ENCODE results near the gene AK3.
A peak's percentile ranks its signal among the peaks of the same experiment; 100 is the strongest.

The AK3 gene

DNA sequence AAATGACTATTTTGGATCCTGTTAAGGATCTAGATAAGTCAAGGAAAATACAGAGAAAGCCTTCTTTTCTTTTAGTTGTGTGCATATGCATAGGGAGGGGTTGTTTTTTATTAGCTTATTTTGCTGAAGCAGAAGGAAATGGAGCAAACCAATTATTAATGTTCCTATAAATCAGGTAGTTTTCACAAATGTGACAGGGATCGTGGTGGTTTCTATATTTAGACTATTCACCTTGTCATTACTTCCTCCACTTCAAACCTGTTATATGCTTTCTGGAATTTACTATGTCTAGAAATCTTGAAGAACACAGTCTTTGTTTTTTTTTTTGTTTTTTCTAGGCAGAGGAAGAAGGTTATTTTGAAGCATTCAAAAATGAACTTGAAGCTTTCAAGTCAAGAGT, 39.5 kb downstream of the AK3 start:
- DNase-seq, result no peak

- no peak for DNase-seq
These were observed 40.1 kb downstream of the AK3 start for GRCh38 chr9:4700932-4701331.

DNA sequence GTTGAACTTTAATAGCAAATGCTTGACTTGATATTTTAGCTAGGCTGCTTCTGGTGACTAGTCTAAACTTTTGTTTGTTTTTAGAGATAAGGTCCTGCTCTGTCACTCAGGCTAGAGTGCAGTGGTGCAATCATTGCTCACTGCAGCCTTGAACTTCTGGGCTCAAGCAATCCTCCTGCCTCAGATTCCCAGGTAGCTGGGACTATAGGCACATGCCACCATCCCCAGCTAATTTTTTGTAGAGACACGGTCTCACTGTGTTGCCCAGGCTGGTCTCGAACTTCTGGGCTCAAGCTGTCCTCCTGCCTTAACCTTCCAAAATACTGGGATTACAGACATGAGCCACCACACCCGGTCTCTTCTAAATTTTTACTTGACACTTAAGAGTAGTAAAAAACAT, 40.9 kb downstream of the AK3 start:
- DNase-seq, result no peak

DNA sequence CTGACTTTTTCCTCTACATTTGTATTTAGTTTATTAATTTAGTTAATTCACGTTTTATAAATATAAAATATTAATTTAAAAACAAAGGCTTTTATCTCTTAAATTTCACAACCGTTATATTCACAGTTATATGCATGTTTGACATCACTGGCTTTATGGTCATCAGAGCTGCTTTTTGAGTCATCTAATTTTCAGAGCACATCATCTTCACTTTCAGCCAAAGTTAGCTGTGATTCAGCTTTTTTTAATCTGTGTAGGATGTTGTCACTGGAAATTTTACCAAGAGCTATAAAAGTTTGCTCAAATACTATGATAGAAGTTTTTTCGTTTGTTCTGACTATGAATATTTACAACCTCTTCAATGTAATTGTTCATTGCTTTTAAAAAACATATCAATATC, 49.2 kb downstream of the AK3 start:
- no peak for DNase-seq

DNA sequence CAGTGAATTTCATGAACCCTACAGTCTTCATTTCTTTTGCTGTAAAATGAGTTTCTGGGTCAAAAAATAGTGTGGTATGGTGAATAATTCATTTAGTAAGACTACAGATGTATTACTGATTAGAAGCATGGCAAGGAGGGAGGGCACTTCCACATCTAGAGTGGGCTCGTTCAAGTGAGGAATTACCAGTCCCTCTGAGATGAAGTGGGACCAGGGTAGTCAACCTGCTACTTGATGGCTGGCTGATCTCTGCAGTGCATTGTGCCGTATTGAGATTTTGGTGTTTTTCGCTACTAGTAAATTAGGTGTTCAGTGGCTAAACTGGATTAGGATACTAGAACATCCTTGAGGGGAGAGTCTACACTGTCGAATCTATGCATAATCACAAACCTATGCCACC, 50.9 kb downstream of the AK3 start:
- DNase-seq, result no peak

DNA sequence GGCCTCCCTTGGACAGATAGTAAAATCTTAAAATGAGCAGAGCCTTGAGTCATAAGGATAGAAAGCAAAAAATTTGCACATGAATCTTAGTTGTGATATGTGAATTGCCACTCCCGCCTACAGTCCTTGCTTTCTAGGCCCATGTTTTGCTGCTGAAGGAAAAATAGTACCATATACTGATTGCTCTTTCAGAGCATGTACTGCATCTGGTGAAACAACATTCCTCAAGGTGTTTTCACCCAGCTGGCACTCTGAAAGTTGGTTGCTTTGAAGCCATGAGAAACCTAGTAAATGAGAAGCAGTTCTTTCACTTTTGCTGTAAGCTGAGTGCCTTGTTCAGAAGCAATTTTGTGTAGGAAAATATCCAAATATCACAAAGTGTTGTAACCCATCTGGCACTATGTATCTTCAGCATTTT, 51.3 kb downstream of the AK3 start:
- DNase-seq, result no peak

DNA sequence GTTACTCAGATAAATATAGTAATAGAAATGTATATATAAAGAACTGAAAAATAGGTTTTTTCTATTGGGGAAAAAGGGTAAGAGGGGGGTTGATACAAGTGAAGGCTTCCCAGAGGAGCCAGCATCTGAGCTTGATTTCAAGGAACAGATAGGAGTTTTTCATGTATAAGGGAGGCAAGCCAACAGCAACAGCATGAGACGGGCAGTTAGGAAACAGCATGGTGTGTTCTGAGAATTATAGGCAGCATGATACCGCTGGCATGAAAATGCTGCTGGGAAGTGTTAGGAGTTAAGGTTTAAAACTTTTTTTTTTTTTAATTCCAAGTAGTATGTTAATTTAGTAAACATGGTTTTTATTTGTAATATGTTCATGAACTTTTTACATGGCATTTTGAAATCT, 52.0 kb downstream of the AK3 start:
- no peak for DNase-seq

- no peak for DNase-seq
These were observed 54.4 kb downstream of the AK3 start for GRCh38 chr9:4686584-4686983.

DNA sequence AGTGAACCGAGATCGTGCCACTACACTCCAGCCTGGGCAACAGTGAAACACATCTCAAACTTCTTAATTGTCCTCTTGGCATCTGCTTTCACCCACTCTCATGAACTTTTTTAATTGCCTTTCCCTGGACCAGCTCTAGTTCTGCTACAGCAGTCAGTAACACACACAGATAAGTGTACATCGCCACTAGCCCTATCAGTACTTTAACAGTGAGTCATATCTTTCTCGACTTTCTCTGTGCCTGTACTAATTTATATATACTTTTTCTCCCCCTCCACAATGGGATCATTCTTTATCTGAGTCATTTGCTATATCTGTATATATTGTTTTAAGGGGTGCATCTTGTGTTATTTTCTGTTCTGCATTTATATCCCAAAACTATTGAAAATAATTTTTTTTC, 54.9 kb downstream of the AK3 start:
- no peak for DNase-seq

DNA sequence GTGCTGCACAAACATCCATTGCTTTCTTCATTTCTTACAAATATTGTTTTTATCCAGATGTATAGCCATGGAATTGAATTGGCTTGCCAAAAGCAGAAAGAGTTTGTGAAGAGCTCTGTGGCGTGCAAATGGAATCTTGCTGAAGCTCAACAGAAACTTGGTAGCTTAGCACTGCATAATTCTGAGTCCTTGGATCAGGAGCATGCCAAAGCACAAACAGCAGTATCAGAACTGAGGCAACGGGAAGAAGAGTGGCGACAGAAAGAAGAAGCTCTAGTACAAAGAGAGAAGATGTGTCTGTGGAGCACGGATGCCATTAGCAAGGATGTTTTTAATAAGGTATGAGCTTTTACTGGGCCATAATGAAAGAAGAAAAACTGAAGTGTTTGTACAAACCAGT, 56.2 kb downstream of the AK3 start:
- DNase-seq, result no peak

DNA sequence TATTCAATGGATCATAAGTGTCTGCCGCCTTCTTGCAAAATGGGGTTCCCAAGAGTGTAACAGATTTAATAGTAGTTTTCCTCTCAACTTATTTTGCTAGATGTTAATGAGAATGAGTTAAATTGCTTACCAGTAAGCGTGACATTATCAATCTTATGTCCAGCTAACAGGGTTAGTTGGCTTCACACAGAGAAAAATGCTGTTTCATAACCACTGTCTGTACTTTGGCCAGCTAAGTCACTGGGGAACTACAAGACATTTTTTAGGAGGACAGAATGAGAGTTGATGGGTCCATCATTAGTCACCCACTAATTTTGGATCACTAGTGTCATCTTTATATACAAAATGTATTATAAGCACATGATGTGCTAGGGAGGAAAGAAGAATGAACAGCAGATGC, 60.3 kb downstream of the AK3 start:
- DNase-seq, result no peak

GRCh38 chr9:4680173-4680525, 60.9 kb downstream of the AK3 start:
- no peak for DNase-seq

DNA sequence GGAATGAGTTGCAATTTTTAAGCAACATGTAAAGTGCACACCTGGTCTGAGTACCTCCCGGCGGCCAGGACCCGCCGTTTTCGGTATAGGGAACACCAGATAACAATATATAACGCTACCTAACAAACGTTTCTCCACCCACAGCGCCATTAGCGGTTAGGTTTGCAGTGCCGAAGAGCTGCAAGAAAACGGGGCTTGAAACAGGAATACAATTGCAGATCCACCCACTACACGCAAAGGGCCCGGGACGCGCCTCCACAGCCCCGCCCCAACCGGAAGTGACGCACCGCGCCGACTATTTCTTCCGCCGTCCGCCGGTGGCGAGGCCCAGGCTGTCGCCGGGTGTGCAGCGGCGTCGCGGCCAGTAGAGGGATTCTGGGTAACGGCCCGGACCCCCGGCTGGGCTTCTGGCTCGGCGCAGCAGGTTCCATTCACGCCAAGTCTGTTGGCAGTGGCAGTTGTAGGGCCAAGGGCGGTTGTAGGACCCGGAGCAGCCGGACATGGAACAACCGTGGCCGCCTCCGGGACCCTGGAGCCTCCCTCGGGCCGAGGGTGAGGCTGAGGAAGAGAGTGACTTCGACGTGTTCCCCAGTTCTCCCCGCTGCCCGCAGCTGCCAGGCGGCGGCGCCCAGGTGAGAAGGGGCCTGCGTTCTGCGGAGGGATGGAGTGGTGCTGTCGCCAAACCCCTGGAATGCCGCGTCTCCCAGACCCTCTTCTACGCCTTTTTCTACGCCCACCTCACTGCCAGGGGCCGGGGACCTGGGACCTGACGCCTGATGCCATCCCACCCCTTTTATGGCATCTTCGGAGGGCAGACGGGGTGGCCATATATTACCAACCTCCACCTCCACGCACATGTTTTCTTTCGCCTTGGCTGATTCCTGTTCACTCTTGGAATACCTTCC, 61.5 kb downstream of the AK3 start, which contains the start of gene CDC37L1:
Gene CDC37L1 (plus strand): TSS at position 302 of the 905 bp plus-strand sequence. CDS start 199 bp downstream, at position 501.
- DNase-seq, result peak; percentile 98

DNA sequence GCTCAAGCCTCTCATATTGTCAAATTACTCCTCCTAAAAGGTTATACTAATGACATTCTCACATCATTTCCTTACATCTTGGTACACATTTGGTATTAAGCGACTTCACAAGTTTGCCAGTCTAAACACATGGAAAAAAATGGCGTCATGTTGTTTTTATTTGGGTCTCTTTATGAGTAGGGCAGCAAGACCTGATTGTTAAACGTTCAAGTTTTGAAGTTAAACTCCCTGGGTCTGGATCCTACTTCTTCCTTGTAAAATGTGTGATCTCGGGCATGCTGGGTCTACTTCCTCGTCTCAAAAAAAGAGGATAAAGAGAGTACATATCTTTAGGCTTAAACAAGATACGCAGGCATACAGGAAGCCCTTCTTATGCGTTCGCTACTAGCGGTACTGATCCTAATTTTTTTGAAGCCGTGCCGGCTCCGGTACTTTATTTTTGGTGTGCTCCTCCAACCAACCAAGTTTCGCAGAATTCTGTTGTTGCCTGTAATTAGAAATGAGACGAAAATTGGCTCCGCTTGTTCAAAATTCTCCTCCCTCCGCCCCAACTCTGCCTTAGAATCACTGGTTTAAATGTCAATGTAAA, 62.2 kb downstream of the AK3 start:
- DNase-seq, result peak; percentile 41

GRCh38 chr9:4677392-4677791, 63.6 kb downstream of the AK3 start:
- no peak for DNase-seq

DNA sequence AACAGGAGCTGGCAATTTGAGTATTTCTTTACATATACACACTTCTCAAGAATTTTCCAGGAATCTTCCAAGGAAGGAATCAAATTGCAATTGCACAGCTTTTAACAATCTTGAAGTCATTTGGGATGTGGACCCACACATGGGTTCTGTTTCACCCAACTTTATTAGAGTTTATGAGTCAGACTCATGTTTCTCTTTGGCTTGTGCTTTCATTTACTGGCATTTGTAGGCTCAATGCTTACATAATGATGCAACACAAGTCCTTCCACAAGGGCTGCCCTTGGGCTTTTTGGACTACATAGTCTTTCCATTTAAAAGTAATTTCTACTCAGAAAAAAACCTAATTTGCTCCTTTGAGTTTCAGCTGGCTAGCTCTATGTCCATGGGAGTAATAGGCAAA, 66.2 kb downstream of the AK3 start:
- no peak for DNase-seq

- no peak for DNase-seq
These were observed 69.3 kb downstream of the AK3 start for GRCh38 chr9:4671737-4672136.

DNA sequence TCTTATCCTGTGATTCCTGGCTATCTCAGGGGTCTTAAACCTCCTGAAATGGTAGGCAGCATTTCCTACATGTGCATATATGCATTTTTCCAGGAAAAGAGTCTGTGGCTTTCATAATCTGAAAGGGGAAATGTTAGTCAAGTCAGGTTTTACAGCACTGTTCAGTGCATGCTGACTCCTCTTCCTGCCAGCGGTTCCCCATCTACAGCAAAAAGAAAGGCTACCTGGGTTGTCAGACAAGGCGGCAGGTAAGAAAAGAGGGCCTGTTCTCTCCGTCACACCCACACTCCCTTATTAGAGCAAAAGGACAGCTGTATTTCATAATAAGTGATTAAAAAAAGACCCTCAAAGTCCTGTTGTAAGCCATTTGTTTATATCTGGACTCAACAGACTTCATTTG, 70.4 kb downstream of the AK3 start:
- no peak for DNase-seq

- DNase-seq, result no peak
These were observed 71.1 kb downstream of the AK3 start for GRCh38 chr9:4669890-4670289.

GRCh38 chr9:4668604-4669003, 72.4 kb downstream of the AK3 start:
- no peak for DNase-seq

GRCh38 chr9:4667681-4668080, 73.3 kb downstream of the AK3 start:
- no peak for DNase-seq

DNA sequence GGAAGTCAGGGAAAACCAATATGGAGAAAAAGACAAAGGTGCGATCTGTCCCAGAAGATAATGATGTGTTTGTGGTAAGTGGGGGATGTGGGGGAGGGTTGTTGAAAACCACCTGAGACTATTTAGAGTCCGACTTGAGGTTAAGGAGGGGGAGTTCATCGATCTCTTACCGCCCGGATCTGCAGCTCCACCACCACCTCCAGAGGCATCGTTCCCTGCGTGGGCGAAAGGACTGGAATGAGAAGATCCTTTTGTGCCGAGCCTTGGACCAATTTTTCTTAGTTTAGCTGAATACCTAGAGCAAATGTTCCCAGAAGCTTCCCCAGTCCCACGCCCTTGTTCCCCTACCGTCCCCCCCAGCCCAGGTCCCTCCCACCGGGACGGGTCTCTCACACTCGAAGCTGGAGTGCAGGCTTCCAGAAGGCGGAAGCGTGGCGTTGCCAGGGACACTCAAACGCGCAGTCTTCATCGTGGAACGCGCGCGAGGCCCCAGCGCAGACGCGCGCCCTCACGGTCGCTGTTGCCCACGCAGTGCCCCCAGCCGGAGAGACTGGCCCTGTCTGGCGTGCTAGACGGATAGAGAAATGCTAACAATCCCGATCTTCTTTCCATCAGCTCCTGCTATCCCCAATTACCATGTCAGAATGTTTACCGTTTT, 74.8 kb downstream of the AK3 start, which contains the start of gene SPATA6L:
Gene SPATA6L (minus strand): TSS at position 439 of the 658 bp plus-strand sequence. CDS start 230 bp downstream, at position 209.
- DNase-seq, result peak; percentile 51

DNA sequence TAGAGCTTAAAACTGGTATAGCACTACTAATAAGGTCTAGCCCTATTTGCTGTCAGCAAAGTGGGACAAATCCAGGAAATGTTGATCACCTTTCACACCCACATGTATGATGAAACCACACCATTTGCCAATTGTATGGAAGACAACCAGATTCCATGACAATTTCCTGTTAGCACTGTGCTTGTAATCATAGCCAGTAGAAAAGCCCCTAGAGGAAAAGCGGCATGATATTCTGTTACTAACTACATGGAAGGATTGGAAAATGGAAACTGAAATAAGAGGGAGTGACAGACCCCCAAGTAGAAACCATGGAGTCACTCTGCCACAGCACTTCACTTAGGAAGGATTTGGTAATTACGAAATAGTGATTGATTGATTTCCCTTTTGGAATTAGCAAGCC, 75.6 kb downstream of the AK3 start:
- no peak for DNase-seq

GRCh38 chr9:4663956-4664355, 77.0 kb downstream of the AK3 start:
- DNase-seq, result no peak

All from NCI-H2171 (cell line).